ENCODE measurements around the gene LRRC15. TPM values are rescaled to one million over a fixed set of nuclear protein-coding genes. Genes with fewer than 3 reads are reported as not detected.

Gene LRRC15
- total RNA-seq: not detected in 2 replicates

DNA sequence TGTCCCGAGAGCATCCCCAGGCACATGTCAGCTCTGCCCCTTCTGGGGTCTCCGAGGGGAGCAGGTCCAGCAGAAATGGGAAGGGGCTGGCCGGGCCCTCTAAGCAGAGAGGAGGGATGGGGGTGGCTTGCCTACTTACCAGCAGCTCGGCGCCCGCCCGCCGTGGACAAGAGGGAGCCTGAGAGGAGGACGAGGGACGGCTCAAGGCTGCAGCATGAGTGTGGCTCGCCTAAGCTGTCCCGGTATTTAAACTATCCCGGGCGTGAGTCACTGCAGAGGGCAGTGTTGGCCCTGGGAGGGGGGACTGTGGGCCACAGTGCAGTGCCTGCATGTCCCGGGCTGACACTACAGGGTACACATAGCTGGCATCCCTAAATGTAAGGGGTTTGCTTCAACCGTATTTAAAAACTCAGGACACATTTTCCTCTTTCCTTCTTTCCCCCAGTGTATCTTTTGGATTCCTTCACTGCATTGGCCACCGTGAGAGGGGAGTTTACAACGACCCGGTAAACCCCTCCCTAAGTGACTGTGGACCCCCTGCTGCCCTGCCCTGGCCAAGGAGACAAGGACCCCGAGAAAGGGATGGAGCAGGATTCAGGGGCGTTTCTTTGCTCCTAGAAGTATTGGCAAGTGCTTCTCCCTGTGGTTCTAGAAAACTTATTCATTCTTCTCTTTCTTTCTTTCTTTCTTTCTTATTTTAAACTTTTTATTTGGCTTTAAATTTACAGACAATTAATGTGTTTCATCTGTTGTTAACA, at the start of gene LRRC15:
TSS of gene LRRC15 (minus strand) at position 222 of the 758 bp plus-strand sequence. CDS start 8,700 bp downstream, outside the sequence.
- no peak for DNase-seq (ENCODE audit: low read depth, low spot score)

DNA sequence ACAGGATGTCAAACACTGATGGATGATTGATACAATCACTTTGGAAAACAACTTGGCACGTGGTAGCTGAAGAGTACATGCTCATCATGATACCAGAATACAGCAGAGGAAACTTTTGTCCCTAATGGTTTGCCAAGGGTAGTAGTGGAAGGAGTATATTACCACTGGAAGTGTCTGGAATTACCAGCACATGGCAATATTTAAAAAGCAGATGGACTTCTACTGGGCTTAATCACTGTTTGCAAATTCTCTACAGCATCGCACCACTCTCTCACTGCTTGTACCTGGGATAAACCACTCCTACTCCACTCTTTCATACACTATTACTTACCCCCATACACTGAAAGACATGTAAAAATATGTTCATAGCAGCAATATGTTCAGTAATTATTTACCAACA, 49.1 kb upstream of the LRRC15 start:
- no peak for DNase-seq (ENCODE audit: low read depth, low spot score)

- no peak for DNase-seq (ENCODE audit: low read depth, low spot score)
Observed at GRCh38 chr3:194407423-194407822, 37.9 kb upstream of the LRRC15 start.

DNA sequence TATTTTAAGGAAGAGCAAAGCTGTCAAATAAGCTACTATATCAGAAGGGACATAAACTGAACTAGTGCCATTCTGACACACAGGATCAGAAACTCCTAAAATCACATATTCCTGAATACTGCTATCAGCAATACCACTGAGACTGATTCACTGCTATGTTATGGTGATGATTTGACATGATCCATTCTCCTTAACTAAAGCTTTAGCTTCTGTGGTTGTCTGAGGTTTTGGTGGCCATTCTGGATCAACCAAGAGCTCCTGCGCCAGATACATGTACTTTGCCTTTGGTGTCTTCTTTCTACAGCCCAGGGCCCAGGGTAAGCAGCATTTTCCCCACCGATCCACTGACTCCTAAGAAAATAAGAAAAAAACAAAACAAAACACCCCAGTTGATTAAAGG, 36.2 kb upstream of the LRRC15 start:
- DNase-seq (ENCODE audit: low read depth, low spot score): no peak

DNA sequence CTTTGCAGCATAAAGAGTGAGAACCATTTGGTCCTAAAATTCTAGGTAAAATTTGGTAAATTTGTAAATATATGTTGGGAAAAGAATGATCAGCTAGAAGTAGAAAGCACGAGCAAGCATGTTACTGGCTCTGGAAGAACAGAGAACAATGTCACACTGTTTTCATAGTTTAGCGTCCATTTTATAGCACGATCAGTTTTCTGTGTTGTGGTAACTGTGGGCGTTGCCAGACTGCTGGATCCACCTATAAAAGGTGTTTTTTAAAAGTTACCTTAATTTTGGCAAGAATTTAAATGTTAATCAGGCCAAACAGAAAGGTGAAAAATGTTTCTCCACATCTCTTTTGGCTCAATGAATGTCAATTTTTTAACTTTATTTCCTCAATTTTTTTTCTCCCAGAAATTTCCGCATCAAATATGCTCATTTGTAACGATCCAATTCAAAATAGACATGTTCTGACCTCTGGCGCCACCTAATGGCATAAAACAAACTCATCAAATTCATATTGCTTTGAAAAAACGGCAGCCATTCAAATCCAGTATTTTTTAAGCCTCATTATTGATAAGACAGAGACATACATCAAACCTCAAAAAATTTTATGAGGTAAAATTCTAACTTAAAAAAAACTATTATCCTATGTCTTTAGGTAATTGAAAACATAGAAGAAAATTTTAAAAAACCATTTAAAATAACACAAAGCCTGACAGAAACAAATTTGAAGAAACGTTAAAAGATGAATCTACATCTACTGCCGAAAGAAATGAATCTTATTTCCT, 35.0 kb upstream of the LRRC15 start:
- peak; percentile 20 for DNase-seq (ENCODE audit: low read depth, low spot score)

DNA sequence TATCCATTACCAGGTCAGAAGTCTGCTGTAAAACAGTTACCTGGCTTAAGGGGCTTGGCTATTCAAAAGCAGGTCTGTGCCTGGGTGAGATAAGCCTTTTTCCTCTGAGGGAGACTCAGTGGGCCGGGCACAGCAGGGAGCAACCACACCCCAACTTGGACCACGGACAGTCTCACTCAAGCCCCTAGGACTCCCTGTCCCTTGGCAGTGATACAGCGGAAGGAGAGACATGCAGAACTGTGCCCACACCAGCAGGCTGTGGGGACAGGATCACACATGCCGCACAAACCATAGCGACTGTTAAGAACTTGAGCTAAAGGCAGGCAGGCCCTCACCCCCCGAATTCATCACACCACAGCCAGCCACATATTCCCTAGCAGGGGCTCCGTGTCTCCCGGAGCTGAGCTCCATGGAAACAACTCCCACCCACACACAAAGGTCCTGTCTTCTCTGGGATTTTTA, 32.4 kb upstream of the LRRC15 start:
- DNase-seq (ENCODE audit: low read depth, low spot score): no peak

- no peak for DNase-seq (ENCODE audit: low read depth, low spot score)
Observed at GRCh38 chr3:194401346-194401745, 31.8 kb upstream of the LRRC15 start.

- DNase-seq (ENCODE audit: low read depth, low spot score): no peak
Observed at GRCh38 chr3:194399874-194400411, 30.4 kb upstream of the LRRC15 start.

DNA sequence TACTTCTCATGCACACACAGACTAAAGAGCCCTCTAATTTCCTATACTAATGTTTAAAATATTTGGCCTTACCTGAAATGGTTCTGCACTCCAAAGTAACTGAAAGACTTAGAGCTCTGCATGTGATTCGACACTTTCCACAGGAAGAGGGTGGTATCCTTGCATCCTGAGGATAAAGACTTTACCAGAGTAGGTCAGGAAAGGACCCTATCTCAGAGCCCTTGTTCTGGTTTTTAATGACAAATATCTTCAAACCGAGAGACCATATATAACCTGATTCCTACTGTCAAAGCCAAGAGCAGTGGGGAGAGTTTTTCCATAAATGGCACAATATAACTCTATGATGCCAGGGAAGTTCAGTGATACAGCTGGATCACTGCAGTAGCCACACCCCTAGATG, 29.6 kb upstream of the LRRC15 start, which contains the start of gene GP5:
TSS of gene GP5 (minus strand) at position 101 of the 400 bp plus-strand sequence. CDS start 984 bp downstream, outside the sequence.
- DNase-seq (ENCODE audit: low read depth, low spot score): no peak

DNA sequence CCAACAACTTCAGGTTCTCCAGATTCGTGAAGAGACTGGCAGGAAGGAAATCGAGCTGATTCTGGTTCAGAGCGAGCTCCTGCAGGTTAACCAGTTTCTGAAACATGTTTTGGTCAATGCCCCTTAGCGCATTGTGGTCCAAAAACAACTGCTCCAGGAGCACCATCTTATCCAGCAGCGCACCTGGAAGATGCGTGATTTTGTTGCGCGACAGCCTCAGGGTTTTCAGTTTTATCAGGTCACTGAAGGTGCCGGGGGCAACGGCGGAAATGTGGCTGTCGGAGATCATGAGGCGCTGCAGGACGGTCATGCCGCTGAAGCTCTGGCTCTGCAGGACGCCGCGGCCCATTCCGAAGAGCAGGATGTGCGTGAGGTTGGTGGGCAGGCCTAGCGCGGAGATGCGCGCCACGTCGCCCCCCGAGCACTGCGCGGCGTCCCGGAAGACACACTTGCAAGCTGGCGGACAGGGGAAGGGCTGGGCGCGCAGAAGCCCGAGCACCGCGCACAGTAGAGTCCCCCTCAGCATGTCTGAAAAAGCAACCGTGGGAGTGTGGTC, 28.3 kb upstream of the LRRC15 start:
- DNase-seq (ENCODE audit: low read depth, low spot score): no peak

DNA sequence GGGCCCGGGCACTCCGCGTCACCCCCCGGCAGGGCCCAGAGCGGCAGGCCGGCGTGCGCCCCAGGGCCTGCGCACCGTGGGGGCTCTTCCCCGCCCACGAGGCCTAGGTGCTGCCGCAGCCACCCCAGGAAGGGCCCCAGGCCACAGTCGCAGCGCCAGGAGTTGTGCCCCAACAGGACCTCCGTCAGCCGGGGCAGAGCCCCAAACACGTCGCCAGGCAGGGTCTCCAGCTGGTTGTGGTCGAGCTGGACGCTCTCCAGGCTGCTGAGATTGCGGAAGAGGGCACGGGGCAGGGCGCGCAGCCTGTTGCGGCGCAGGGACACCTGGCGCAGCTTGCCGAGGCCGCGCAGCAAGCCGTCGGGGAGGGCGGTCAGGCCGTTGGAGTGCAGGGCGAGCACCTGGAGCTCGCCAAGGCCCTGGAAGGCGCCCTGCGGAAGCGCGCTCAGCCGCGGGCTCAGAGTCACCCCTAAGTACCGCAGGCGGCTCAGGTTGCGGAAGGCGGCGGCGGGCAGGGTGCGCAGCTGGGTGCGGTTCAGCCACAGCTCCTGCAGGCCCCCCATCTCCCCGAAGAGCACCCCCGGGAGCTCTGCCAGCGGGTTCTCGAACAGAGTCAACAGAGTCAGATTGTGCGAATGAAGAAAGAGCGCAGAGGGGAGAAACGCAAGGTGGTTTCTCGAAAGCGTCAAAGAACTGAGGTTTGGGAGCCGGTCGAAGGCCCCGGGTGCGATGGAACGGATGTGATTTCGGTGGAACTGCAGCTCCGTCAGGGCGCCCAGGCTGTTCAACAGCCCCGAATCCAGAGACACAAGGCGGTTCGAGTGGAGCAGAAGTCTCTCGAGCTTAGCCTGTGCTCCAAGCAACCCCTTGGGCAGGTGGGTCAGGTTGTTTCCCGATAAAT, 27.6 kb upstream of the LRRC15 start:
- DNase-seq (ENCODE audit: low read depth, low spot score): no peak

- no peak for DNase-seq (ENCODE audit: low read depth, low spot score)
Observed at GRCh38 chr3:194396539-194396858, 27.0 kb upstream of the LRRC15 start.

GRCh38 chr3:194395778-194396538, 26.4 kb upstream of the LRRC15 start:
- no peak for DNase-seq (ENCODE audit: low read depth, low spot score)

- no peak for DNase-seq (ENCODE audit: low read depth, low spot score)
Observed at GRCh38 chr3:194395212-194395611, 25.7 kb upstream of the LRRC15 start.

DNA sequence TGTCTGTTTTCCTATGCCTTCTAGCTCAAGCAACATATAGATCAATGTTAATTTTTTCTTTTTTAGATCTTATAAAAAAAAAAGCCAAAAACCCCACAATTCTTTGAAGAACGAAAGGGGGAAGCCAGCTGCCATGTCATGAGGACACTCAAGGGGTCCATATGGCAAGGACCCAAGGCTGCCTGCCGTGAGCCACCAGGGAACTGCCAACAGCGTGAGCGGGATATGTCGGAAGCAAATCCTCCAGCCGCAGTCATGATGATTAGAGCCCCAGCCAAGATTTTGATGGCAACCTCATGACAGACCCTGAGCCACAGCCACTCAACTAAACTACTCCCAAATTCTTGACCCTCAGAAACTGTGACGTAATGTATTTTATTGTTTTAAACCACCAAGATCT, 23.0 kb upstream of the LRRC15 start:
- DNase-seq (ENCODE audit: low read depth, low spot score): no peak

DNA sequence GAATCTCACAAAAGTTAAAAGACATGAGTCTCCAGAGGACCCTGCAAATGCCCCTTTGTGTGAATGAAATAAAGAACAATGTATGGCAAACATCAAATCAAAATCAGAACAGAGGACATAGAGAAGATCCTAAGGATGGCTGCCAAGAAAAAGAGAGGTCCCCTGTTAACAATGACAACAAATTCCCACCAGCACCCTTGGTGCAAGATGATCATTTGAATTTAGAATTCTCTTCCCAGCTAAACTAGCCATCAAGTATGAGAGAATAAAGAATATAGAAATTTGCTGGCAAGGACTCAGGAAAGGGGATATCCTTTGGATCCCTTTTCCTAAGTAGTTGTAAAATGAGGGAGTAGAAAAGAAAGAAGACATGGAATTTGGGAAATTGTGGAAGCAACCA, 21.3 kb upstream of the LRRC15 start:
- no peak for DNase-seq (ENCODE audit: low read depth, low spot score)

- no peak for DNase-seq (ENCODE audit: low read depth, low spot score)
Observed at GRCh38 chr3:194389269-194389668, 19.7 kb upstream of the LRRC15 start.

DNA sequence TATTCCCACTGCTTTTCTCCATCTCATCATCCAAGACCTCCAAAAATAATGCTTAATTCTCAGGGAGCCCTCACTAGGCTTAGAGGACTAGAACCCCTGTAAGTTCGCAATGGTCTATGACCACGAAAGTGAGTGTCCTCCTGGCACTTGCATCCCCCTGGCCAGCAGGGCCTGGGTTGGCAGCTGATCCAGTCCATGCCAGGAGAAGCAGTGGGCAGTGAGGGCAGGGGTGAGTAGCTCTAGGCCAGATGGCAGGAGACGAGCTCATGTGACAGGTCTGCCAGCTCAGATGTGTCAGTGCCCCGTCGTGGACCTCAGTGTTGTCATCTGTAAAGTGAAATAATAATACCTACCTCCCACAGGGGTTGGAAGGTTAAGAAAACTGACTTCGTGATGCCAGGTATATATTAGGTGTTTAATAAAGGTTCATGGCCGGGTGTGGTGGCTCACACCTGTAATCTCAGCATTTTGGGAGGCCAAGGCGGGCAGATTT, 18.4 kb upstream of the LRRC15 start:
- DNase-seq (ENCODE audit: low read depth, low spot score): no peak

- DNase-seq (ENCODE audit: low read depth, low spot score): no peak
Observed at GRCh38 chr3:194387276-194387675, 17.7 kb upstream of the LRRC15 start.

DNA sequence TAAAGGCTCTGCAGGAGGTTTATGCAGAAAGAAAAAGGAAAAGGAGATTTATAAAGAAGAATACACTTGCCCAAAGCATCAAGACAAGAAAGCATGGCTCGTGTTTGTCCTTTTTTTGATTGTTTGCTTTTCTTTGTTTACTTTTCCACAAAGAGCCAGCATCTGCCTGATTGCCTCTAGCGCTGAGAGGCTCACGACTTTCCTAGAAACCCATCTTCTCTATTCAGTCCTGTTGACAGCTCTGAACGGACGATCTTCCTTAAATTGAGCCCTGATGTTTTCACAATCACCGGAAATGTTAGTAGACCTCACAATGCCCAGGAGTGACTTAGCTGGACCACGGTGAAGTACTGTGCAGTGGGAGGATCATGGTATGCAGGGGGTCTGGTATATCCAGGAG, 17.1 kb upstream of the LRRC15 start:
- no peak for DNase-seq (ENCODE audit: low read depth, low spot score)

Measured in pulmonary artery endothelial cell (primary cell).